Ovary (tissue), 9 donors: ENCODE measurements around the gene HNRNPA3. TPM values are rescaled to one million over a fixed set of nuclear protein-coding genes. Genes with fewer than 3 reads are reported as not detected.

Experiments used
- DNase-seq, 5 donors: peaks; one replicate each; pipeline ENCODE4 v3.0.0-alpha.2; 2019 to 2020
- H3K27ac ChIP-seq, 2 donors: fragments of 200-600 bp; one replicate each; pipeline versions ENCODE4 v1.5.1 to v1.8.0; 2019 to 2022
- H3K27me3 ChIP-seq: fragments of 200-600 bp; one replicate; pipeline ENCODE4 v1.8.0; 2022
- H3K36me3 ChIP-seq: fragments of 200-600 bp; sonication (generic); one replicate; pipeline ENCODE4 v1.5.1; 2019
- H3K4me1 ChIP-seq: one replicate; pipeline ENCODE4 v1.8.1; 2013; ENCODE audit warnings: mild to moderate bottlenecking, moderate library complexity; ENCODE audit not compliant: insufficient read depth
- H3K4me3 ChIP-seq: fragments of 200-600 bp; sonication (generic); one replicate; pipeline ENCODE4 v1.5.1; 2017
- H3K9me3 ChIP-seq, 2 donors: fragments of 200-600 bp in 1 of 2; sonication (generic) in 1 of 2; one replicate each; pipeline versions ENCODE4 v1.5.1 to v1.8.1; 2013 to 2019; ENCODE audit warnings: mild to moderate bottlenecking in 1 of 2, moderate library complexity in 1 of 2
- EP300 ChIP-seq: sonication (generic); formaldehyde crosslinking; IDR thresholded peaks from one replicate; pipeline ENCODE4 v1.6.1; 2017; ENCODE audit warnings: antibody characterized with exemption
- POLR2A ChIP-seq: fragments of 450-650 bp; IDR thresholded peaks from one replicate; pipeline ENCODE4 v1.6.1; 2017; ENCODE audit warnings: antibody characterized with exemption, mild to moderate bottlenecking, moderate library complexity
- WGBS, 3 donors: extraction: QIAGEN DNeasy Blood & Tissue Kit in 1 of 3; methylation state at CpG; one replicate each; pipeline versions ENCODE4 v1.1.5 to v1.1.7; 2013 to 2017; 5-methylcytosine and 5-hydroxymethylcytosine counted together
- intact Hi-C, 4 donors: fragments of 100-400 bp; cut with DNase I; formaldehyde crosslinking; loops; one replicate each; pipeline versions ENCODE4 v1.11.0 to v1.15.1; 2022 to 2023
- polyA plus RNA-seq, 2 donors: library from polyadenylated mRNA; stranded (reverse); fragments of 200-250 nt in 1 of 2; fragments of 350-450 nt in 1 of 2; fragmentation: Illumina TruSeq in 1 of 2; extraction: RNeasy Lipid Tissue Mini Kit (QIAGEN cat#74804) in 1 of 2; gene quantifications; one replicate each; pipeline ENCODE4 v1.2.3, GENCODE V29; 2013 to 2014
- total RNA-seq, 7 donors: library from RNA; depleted of rRNA in 2 of 7; stranded (reverse); fragments of >200 nt in 2 of 7; fragmentation: NEBNext Ultra II Directional in 3 of 7; extraction: Animal tissue kit (Norgen Biotek cat#: 25700) in 3 of 7; gene quantifications; one replicate each; pipeline versions ENCODE4 v1.1.0 to v1.2.4, GENCODE V29; 2016 to 2023
- TF ChIP-seq, protein P1 (sequence below), 3 donors: fragments of 450-650 bp in 2 of 3; fragments of 200-600 bp in 1 of 3; IDR thresholded peaks; one replicate each; pipeline versions ENCODE4 v1.5.1 to v1.8.0; 2016 to 2022; ENCODE audit warnings: antibody characterized with exemption in 3 of 3, mild to moderate bottlenecking in 1 of 3
- donor health status: DM: no; HTN: no; CAD: no; lungs with moderate emphysema.
- donor health status: DM: no; HTN: no; CAD: no.
- donor health status: Bipolar disorder and iron deficiency.
- donor health status: DM: yes; HTN: yes; CAD: no.
- donor health status: DM: no; HTN: no; CAD: no.
- donor health status: DM: yes; HTN: yes; CAD: no.

HNRNPA3 gene
- total and polyA plus RNA-seq, 9 donors: 71.0 to 273 (median 216) TPM

DNA sequence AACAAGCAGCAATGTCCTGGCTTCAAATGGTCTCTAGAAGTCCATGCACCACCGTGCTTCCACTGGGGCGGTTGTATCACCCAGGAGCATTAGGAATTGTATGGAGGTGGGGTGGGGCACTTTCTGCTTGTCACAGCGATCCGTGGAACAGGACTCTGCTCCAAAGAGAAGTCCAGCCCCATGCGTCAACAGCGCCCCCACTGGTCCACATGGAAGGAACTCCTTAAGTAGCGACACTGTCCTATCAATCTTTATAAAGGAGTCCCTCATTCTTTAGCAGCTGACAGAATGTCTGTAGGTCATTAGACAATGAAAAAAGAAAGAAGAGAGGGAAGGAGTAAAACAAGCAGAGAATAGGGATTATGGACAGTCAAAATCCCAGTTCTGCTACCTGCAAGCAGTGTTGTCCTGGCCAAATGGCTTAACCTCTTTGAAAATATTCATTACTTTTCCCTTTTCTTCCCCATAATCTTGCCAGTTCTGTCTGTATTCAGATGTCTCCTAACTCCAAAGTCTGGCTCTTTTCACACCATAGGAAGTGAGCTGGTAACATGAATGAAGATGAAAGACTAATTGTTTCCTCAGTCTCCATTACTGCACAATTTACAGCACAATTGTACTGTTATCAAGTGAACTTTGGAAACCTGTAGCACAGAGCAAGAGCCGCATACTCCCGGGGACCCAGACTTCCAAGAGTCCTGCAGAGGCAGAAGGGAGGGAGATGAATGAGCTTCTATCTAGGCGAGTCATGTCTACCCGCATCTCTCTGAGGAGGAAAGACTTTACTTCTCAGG is 42.0 kb downstream of the HNRNPA3 start:
- intact Hi-C loops: no loop called here
- peaks cover 45% of the 10 kb centered on the region for H3K4me1 ChIP-seq
- H3K27me3 ChIP-seq: no peaks in the 10 kb centered on the region

DNA sequence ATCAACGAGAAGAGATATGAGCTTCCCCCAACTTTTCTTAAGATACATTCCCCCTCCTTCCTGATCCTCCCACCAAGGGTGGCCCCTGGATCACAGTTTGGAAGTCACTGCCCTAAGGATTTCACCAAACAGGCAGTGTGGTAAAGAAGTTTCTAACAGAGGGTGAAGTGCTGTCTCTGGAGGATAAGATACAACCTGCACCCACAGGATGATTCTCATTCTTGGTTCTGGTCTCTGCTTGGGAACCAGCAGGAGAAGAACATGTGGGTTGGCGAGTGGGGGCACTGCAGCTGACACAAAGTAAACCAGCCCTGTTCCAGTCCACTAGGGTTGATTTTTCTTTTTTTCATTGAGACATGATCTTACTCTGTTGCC is 42.6 kb downstream of the HNRNPA3 start:
- no peak overlapping the region for H3K27ac ChIP-seq
- H3K36me3 ChIP-seq: no peaks in the 10 kb centered on the region
- WGBS, 3 donors: 22 to 33% (median 24%) methylated on average over 2 of the region's 2 CpGs
- intact Hi-C loops: no loop called here
- TF ChIP-seq EP300 (no peak), POLR2A (no peak)
- TF ChIP-seq, protein P1, sequence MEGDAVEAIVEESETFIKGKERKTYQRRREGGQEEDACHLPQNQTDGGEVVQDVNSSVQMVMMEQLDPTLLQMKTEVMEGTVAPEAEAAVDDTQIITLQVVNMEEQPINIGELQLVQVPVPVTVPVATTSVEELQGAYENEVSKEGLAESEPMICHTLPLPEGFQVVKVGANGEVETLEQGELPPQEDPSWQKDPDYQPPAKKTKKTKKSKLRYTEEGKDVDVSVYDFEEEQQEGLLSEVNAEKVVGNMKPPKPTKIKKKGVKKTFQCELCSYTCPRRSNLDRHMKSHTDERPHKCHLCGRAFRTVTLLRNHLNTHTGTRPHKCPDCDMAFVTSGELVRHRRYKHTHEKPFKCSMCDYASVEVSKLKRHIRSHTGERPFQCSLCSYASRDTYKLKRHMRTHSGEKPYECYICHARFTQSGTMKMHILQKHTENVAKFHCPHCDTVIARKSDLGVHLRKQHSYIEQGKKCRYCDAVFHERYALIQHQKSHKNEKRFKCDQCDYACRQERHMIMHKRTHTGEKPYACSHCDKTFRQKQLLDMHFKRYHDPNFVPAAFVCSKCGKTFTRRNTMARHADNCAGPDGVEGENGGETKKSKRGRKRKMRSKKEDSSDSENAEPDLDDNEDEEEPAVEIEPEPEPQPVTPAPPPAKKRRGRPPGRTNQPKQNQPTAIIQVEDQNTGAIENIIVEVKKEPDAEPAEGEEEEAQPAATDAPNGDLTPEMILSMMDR (IDR thresholded peaks at IDR 0.05): no peak
- no peak overlapping the region for H3K4me3 ChIP-seq
- peaks cover 43% of the 10 kb centered on the region for H3K4me1 ChIP-seq
- H3K9me3 ChIP-seq: no peaks in the 10 kb centered on the region
- H3K27me3 ChIP-seq: no peaks in the 10 kb centered on the region
- DNase-seq: no peak

More for the DNA sequence above, 42.0 kb downstream of the HNRNPA3 start:
- H3K4me3 ChIP-seq: no peak overlapping the region
- H3K9me3 ChIP-seq: no peaks in the 10 kb centered on the region
- peak in 2 of 5 donors; percentile 59 to 60 for DNase-seq
- no peak overlapping the region for H3K27ac ChIP-seq
- TF ChIP-seq EP300: no peak
- TF ChIP-seq POLR2A: no peak
- TF ChIP-seq, protein P1 (IDR thresholded peaks at IDR 0.05): no peak
- no peaks in the 10 kb centered on the region for H3K36me3 ChIP-seq
- 34 to 45% (median 36%) methylated on average over 11 of the region's 11 CpGs for WGBS, 3 donors

DNA sequence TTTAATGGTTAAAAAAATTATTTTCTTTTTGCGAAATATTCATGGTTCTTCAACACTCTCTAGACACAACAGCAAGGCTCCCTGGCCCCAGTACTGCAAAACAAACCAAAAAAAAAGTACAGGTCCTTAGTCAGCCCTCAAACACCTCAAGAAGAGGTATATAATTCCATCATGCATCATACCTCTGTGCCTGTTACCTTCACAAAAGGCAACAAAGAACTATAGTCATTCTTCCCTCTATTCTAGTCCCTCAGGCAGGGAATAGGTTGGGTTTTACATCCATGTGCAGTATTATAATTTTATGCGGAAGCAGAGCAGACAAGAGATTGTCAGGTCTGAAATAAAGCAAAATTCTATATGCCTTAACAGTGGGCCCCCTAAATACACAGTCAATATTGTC is 43.4 kb downstream of the HNRNPA3 start:
- no peaks in the 10 kb centered on the region for H3K9me3 ChIP-seq

DNA sequence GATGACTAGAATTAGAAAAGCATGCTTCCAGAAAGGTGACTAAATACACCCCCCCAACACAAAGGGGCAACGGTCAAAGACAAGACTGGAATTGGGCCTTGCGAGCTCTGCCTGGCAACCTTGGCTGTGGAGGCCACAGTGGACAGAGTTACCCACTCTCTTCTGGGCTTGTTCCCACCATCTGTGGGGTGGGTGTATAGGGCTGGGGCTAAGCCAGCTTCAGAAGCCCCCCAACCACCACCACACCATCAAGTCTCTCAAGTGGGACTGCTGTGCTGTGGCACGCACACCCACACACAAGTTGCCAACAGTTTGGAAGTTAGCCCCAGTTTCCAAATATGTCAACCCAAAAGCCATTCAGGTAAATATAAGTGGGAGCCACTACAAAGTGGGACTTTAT is 44.1 kb downstream of the HNRNPA3 start:
- H3K27ac ChIP-seq: no peak overlapping the region
- no peak for DNase-seq
- intact Hi-C loops: no loop called here
- 35 to 39% (median 35%) methylated on average over 3 of the region's 3 CpGs for WGBS, 3 donors
- H3K9me3 ChIP-seq: no peaks in the 10 kb centered on the region
- TF ChIP-seq, protein P1 (IDR thresholded peaks at IDR 0.05): no peak
- no peak for TF ChIP-seq EP300
- TF ChIP-seq POLR2A: no peak
- H3K4me3 ChIP-seq: peak overlapping the region; percentile 12
- H3K36me3 ChIP-seq: no peaks in the 10 kb centered on the region
- H3K27me3 ChIP-seq: no peaks in the 10 kb centered on the region
- H3K4me1 ChIP-seq: peaks cover 37% of the 10 kb centered on the region

More for the DNA sequence above, 43.4 kb downstream of the HNRNPA3 start:
- no peaks in the 10 kb centered on the region for H3K27me3 ChIP-seq
- no peak for TF ChIP-seq POLR2A
- TF ChIP-seq, protein P1 (IDR thresholded peaks at IDR 0.05): no peak
- no peak for TF ChIP-seq EP300
- no peak for DNase-seq
- H3K27ac ChIP-seq: no peak overlapping the region
- no peaks in the 10 kb centered on the region for H3K36me3 ChIP-seq
- H3K4me1 ChIP-seq: peaks cover 42% of the 10 kb centered on the region
- intact Hi-C loops: no loop called here
- no peak overlapping the region for H3K4me3 ChIP-seq
- 11 to 40% (median 13%) methylated on average over 2 of the region's 2 CpGs for WGBS, 3 donors
